ENCODE measurements around the gene RUNX1.

The RUNX1 gene

DNA sequence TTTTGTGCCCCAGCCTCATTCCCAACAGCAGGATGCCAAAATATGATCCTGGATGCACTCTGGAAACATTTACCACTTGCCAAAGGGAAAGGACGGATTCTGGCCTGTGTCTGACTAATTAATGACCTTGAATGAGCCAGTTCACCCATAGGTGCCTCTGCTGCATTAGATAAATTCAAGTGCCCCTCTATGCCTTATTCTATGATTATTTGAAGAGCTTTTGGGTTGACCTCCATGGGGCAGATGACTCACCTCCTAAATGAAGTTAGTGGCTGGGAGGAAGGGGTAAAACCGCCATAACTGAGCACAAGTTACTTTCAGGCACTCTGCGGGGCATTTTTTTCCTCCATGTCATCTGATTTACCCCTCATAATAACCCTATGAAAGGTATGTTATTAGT lies 282.2 kb downstream of the RUNX1 start:
- DNase-seq, result no peak

DNA sequence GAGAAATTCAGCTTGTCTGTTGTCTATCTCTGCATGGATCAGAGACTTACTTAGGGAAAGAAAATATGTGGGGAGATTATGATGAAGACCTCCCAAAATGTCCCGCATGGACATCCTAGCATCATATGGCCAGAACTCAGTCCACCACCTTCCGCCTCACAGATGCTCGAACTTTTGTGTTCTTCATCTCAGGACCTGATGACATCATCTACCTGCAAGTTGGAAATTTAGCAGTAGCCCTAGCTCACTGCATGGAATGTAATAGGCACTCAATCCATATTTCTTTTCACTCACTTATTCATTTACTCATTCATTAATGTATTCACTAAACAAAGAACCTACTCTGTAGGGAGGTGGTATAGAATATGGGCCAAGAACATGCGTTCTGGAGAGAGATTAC lies 283.5 kb downstream of the RUNX1 start:
- no peak for DNase-seq

DNA sequence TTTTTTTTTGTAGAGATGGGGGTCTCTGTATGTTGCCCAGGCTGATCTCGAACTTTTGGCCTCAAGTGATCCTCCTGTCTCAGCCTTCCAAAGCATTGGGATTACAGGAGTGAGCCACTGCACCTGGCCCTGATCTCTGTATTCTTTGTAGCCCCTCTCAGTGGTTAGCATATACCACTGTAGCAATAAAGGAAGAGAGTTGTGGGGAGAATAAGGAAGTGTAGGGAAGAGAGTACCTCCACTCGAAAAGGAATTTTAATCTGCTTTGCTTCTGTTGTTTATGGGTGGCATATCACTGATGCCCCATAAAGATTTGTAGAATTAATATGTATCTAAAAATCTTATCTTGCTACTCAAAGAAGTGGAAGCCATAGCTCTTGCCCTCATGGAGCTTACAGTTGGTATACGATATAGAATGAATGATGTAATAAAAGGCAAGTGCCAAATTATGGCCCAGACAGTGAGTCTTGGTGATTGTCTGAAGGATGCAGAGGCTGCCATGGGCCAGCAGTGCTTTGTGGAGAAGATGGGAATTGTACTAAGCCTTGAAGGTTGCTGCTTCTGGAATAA lies 284.3 kb downstream of the RUNX1 start:
- no peak for DNase-seq

DNA sequence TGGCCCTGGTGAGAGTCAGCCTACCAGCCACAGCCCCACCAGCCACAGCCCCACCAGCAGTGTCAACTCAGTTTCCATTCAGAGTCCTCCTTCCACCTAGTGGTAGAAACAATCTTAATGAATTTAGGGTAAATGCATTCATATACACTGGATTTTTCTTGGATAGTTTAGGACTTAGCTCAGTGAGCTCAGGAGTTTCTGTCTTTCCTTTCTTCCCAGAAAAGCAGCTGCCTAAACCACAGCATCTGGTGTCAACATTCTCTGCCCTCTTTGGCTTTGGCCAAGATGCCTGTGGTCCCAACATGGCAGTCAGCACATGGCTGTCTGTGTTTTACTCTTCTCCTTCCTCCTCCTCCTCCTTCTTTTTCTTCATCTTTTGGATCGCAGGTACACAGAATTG lies 286.3 kb downstream of the RUNX1 start:
- no peak for DNase-seq

DNA sequence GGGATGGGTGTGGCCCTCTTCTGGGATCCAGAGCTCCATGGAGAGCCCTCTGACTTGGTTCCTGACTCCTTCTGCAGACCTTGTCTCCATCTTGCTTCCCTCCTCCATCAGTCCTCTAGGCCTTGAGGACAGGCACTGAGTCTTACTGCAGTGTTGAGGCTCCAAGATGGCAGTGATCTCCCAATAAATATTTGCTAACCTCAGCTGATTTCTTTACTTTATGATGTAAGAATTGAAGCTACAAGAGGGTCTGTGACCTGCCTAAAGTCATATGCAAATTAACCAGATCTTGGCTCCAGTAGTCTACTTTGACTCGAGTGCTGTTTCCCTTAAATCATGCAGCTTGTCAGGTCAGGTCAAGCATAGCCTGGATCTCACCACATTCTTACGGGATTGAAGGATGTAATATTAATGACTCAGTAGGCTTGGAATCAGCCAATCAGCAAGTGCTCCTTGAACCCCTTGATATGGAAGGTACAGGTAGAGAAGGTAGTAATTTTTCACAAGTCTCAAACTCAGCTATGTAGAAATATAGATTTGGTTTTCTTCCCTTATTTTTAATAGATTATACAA lies 287.3 kb downstream of the RUNX1 start:
- DNase-seq, result no peak

DNA sequence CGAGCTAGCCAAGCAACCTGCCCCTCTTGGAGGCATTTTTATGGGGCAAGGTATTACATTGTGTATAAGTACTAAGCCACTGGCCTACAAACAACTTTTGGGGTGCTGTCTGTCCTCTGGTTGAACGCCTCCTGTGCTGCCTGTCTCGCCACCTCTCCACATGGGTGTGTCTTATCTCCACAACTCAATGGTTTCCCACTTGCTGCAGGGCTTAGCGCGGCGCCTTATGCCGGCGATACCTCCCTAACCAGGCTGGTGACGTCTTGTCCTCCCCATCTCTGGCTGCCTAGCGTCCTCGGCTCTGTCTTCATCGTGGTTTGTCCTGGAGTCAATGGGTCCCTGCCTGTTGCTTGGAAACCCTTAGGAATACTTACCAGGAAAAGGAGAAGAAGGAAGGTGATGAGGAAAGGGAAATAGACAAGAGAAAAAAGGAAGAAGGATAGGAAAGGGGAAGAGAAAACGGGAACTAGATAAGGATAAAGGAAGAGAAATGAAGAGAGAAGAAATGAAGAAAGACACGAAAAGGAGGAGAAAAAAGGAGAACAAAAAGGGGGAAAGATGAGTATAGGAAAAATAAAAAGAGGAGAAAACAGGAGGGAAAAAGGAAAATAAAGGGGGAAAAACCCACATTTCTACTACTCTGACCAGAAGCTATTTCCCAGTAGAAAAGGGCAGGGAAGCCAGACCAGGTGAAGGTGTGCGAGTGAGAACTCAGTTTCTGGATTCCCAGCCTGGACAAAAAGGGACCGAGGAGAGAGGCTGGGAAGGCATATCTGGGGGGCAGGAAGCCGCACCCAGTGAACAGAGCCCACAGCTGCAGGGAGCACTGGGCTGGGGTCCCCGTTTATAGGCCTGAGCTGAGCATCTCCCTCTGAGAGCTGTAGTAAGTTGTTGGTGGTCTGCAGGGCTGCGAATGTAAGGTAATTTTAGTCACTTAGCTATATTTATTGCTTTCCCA lies 294.1 kb downstream of the RUNX1 start:
- no peak for DNase-seq

DNA sequence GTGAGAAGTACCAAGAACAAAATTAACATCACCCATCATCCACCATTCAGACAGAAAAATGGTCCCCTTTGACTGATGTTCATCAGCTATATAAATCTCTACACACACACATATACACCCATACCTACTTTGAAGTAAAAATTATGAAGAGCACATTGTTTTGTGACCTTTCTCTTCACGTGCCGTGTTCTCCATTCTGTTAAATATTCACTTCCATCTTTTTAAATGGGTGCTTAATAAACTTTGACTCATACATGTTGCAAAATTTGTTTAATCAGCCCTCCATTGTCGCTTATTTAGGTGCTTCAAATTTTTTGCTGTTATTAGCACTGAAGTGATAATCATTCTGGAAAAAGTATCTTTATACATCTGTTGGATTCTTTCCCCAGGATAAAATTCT lies 300.2 kb downstream of the RUNX1 start:
- no peak for DNase-seq

DNA sequence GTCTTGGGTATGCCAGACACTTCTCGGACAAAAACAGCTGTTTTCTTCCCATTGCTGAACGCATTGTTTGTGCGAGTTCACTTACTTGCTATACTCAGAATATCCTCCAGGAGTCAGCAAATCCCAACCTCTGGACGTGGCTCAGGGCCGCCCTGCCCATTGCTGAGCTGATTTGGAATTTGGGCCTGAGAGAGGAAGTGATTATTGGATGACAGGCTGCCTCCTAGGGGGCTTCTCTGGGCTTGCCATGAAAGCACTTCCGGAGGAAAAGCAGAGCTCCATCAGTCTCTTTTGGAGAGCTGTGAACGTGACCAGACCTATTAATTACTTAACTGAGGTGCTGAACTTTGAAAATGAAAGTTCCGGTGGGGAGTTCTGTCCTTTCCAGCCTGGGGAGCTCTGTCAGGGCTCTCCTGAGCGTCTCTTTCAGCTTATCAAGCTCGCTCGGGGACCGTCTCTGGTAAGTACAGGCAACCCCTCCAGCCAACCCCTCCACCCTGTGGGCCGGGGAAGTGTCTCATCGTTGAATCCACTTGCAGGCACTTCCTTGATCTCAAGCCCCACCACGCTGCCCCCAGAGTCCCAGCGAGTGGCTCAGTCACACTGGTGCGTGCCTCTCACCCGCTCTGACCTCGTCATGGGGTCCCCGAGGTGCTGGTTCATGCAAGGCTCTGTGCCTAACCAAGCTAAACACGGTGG lies 303.4 kb downstream of the RUNX1 start:
- DNase-seq, result peak; percentile 15 to 62

DNA sequence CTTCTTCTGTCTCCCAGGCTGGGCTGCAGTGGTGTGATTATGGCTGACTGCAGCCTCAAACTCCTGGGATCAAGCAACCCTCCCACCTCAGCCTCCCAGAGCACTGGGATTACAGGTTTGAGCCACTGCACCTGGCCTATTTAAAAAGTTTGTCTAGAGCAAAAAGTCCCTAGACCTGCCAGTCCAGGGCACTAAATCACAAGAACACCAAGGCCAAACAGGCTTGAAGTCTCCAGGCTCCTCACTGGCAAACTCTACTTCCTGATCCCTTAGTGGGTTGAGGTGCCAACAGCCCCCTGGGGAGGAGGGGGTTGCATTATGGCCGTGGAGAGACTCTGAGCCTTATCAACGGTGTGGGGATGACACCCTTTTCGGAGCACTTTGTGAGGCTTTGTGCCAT lies 304.3 kb downstream of the RUNX1 start:
- no peak for DNase-seq

DNA sequence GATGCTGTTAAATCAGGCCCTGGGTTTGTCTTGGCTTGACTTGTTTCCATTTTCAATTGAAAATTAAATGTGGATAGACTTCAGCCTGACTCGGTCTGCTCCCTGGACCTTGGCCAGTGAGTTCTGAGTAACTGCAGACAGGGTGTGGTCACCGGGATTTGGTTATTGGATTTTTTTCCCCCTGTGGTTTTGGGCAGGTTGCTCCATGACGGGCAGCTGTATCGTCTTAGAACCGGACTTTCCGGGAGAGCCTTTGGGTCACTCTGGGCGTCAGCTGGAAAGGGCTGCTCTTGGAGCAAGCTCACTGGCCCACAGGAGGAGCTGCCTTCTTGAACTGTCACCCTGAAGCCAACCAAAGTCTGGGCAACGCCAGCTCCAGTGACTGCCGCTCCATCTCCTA lies 305.3 kb downstream of the RUNX1 start:
- no peak for DNase-seq

DNA sequence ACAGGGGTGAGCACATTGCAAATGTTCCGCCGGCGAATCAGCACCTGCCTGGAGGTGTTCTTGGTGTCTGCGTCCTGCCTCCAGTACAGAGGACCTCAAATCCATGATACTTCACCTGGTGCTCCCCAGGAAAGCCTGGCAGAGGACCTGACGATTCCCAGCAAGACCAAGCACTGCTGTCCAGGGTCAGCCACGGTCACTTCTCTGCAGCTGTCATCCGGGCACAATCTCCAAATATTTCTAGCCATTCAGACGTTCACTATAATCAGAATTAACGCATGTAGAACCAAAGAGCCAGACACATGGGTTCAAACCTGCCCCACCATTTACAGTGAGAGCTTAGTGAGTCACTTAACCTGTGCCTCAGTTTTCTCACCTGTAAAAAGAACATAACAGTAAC lies 305.8 kb downstream of the RUNX1 start:
- DNase-seq, result no peak

DNA sequence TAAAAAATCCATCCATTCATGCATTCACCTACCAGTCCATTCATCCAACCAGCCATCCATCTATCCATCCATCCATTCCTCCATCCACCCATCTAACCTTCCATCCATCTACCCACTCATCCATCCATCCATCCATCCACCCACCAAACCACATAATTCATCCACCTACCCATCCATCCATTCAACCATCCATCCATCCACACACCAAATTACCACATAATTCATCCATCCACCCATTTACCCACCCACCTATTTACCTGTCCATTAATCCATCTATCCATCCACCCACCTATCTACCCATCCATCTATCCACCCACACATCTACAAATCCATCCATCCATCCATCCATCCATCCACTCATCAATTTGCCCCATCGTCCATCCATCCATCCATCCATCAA lies 308.9 kb downstream of the RUNX1 start:
- DNase-seq, result no peak
